Fibroblast of lung (primary cell): ENCODE results near the gene ZXDB. TPM values are rescaled to one million over a fixed set of nuclear protein-coding genes. Genes with fewer than 3 reads are reported as not detected.
"Not testable (repeated sequence)": the region's sequence is repeated elsewhere in the genome, so short reads cannot be mapped to it uniquely, and the experiment has no call there.

Experiments
- DNase-seq, 2 donors: peaks; one replicate each; pipeline versions ENCODE4 v3.0.0 to v3.0.0-alpha.2; 2010; ENCODE audit warnings: low read depth in 2 of 2
- H2AFZ ChIP-seq: 2 replicates; pipeline ENCODE4 v1.5.1; 2012; ENCODE audit warnings: low read length, control low read depth, inconsistent platforms
- H3K27ac ChIP-seq: 2 replicates; pipeline ENCODE4 v1.5.1; 2011; ENCODE audit warnings: low read length, control low read depth; ENCODE audit not compliant: insufficient read depth
- H3K27me3 ChIP-seq: 2 replicates; pipeline ENCODE4 v1.5.1; 2011; ENCODE audit warnings: mild to moderate bottlenecking, low read length; ENCODE audit not compliant: control insufficient read depth, insufficient read depth
- H3K36me3 ChIP-seq: 2 replicates; pipeline ENCODE4 v1.5.1; 2011; ENCODE audit warnings: low read length; ENCODE audit not compliant: control insufficient read depth, insufficient read depth
- H3K4me1 ChIP-seq: 2 replicates; pipeline ENCODE4 v1.5.1; 2011; ENCODE audit warnings: low read length; ENCODE audit not compliant: control insufficient read depth, insufficient read depth; ENCODE audit errors: extremely low read depth
- H3K4me2 ChIP-seq: 2 replicates; pipeline ENCODE4 v1.5.1; 2011; ENCODE audit warnings: low read length, control low read depth; ENCODE audit not compliant: insufficient read depth; ENCODE audit errors: extremely low read depth
- H3K4me3 ChIP-seq, 4 experiments: fragments of 200-600 bp in 1 of 4; sonication (generic) in 1 of 4; replicated peaks in 1 of 4; 2 replicates each; pipeline ENCODE4 v1.5.1; 2011 to 2016; ENCODE audit warnings: low read length in 4 of 4, low read depth in 3 of 4, mild to moderate bottlenecking in 3 of 4, control low read depth in 2 of 4, inconsistent platforms in 1 of 4, mixed read lengths in 1 of 4; ENCODE audit not compliant: insufficient read depth in 1 of 4; ENCODE audit errors: control extremely low read depth in 1 of 4
- H3K79me2 ChIP-seq: 2 replicates; pipeline ENCODE4 v1.5.1; 2012; ENCODE audit warnings: mild to moderate bottlenecking, low read length, inconsistent platforms; ENCODE audit not compliant: control insufficient read depth, insufficient read depth
- H3K9ac ChIP-seq: 2 replicates; pipeline ENCODE4 v1.5.1; 2011; ENCODE audit warnings: mild to moderate bottlenecking, low read length, control low read depth; ENCODE audit not compliant: insufficient read depth
- H3K9me3 ChIP-seq: 2 replicates; pipeline ENCODE4 v1.5.1; 2012; ENCODE audit warnings: low read depth, low read length; ENCODE audit not compliant: control insufficient read depth, insufficient read depth
- H4K20me1 ChIP-seq: 2 replicates; pipeline ENCODE4 v1.5.1; 2011; ENCODE audit warnings: low read length; ENCODE audit not compliant: control insufficient read depth, insufficient read depth; ENCODE audit errors: extremely low read depth
- CTCF ChIP-seq, 2 donors: IDR thresholded peaks in 1 of 2; conservative IDR thresholded peaks in 1 of 2; 1 replicate in 1 of 2; 2 replicates in 1 of 2; pipeline ENCODE4 v1.5.1; 2011 to 2012; ENCODE audit warnings: low read length in 2 of 2, control low read depth in 1 of 2, inconsistent platforms in 1 of 2, low read depth in 1 of 2, mild to moderate bottlenecking in 1 of 2
- EZH2 ChIP-seq: IDR thresholded peaks from 2 replicates; pipeline ENCODE4 v1.5.1; 2012; ENCODE audit warnings: low read length, control low read depth, mild to moderate bottlenecking; ENCODE audit errors: missing control alignments
- polyA plus RNA-seq, 2 donors: library from polyadenylated mRNA; depleted of rRNA in 1 of 2; stranded (reverse) in 1 of 2; unstranded in 1 of 2; fragments of >200 nt; gene quantifications; 2 replicates each; pipeline ENCODE4 v1.2.1, GENCODE V29; 2011 to 2012; ENCODE audit warnings: missing spikeins in 1 of 2
- total RNA-seq: library from RNA; depleted of rRNA; stranded (reverse); fragments of >200 nt; gene quantifications from 2 replicates; pipeline ENCODE4 v1.2.1, GENCODE V29; 2014

Gene ZXDB
- total and polyA plus RNA-seq, 2 donors (not counting 1 experiment from before 2014, with no cell fraction given): 5.8 to 8.9 TPM

DNA sequence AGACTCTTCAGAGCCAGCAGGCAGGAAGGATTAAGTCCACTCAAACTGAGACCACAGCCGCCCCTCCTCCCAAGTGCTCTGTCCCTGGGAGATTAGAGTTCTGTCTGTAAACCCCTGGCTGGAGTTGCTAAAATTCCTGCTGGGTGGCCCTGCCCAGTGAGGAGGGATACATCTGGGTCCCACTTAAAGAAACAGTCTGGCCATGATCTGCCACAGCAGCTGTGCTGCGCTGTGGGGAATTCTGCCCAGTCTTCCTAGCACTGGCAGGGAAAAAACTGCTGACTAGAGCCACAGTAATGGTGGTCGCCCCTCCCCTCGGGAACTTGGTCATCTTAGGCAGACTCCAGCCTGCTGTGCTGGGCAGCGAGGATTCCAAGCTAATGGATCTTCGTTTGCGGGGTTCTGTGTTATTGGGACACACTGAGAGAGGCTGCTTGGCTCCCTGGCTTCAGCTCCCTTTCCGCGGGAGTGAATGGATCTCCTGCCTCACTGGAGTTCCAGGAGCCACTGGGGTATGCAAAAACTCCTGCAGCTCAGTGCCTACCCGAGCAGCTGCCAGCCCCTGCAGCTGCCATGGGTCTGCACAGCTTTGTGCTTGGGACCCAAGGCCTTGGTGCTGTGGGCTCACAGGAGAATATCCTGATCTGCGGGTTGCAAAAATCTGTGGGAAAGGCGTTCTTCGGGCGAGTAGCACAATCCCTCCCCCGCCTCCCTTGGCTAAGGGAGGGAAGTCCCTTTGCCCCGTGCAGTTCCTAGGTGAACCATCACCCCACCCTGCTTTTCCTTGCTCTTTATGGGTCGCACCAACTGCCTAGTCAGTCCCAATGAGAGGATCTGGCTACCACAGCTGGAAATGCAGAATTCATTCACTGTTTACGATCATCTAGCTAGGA is 15.7 kb downstream of the ZXDB start:
- DNase-seq: no peak
- Histone ChIP-seq H3K27me3 (no peaks in the 10 kb centered on the region), H3K9me3 (no peaks in the 10 kb centered on the region), H3K4me1 (no peaks in the 10 kb centered on the region), H3K9ac (no peak overlapping the region), H2AFZ (no peak overlapping the region), H3K27ac (no peak overlapping the region), H3K79me2 (no peaks in the 10 kb centered on the region), H3K4me2 (no peak overlapping the region), H3K4me3 (no peak overlapping the region), H3K36me3 (no peaks in the 10 kb centered on the region), H4K20me1 (no peaks in the 10 kb centered on the region)
- TF ChIP-seq EZH2 (no peak), CTCF (conservative IDR thresholded peaks at IDR 0.05 in 1 of 2, IDR thresholded peaks at IDR 0.05 in 1 of 2; ENCODE audit: low read depth in 1 of 2, low read length in 2 of 2) (no peak)

DNA sequence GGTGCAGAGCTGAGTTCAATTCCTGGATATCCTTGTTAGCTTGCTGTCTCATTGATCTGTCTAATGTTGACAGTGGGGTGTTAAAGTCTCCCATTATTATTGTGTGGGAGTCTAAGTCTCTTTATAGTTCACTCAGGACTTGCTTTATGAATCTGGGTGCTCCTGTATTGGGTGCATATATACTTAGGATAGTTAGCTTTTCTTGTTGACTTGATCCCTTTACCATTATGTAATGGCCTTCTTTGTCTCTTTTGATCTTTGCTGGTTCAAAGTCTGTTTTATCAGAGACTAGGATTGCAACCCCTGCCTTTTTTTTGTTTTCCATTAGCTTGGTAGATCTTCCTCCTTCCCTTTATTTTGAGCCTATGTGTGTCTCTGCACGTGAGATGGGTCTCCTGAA is 21.5 kb downstream of the ZXDB start:
- H3K4me1 ChIP-seq, H3K4me3 ChIP-seq, H3K4me2 ChIP-seq, H3K27me3 ChIP-seq, H3K27ac ChIP-seq, H4K20me1 ChIP-seq, H3K36me3 ChIP-seq, H2AFZ ChIP-seq, H3K79me2 ChIP-seq, DNase-seq, H3K9me3 ChIP-seq, H3K9ac ChIP-seq: not testable (repeated sequence)

GRCh38 chrX:57629438-57629837 is 37.6 kb downstream of the ZXDB start:
- not testable (repeated sequence) for H3K4me3 ChIP-seq, H2AFZ ChIP-seq, H3K36me3 ChIP-seq, H3K4me2 ChIP-seq, H3K9me3 ChIP-seq, H3K79me2 ChIP-seq, H3K27ac ChIP-seq, H3K9ac ChIP-seq, DNase-seq, H3K27me3 ChIP-seq, H3K4me1 ChIP-seq, H4K20me1 ChIP-seq

- Histone ChIP-seq H3K9ac (no peak overlapping the region), H3K4me3 (no peak overlapping the region), H3K27ac (no peak overlapping the region), H3K27me3 (no peaks in the 10 kb centered on the region), H3K4me2 (no peak overlapping the region), H3K4me1 (no peaks in the 10 kb centered on the region), H3K36me3 (no peaks in the 10 kb centered on the region), H4K20me1 (no peaks in the 10 kb centered on the region), H3K79me2 (no peaks in the 10 kb centered on the region), H3K9me3 (no peaks in the 10 kb centered on the region), H2AFZ (no peak overlapping the region)
- TF ChIP-seq EZH2 (no peak), CTCF (conservative IDR thresholded peaks at IDR 0.05 in 1 of 2, IDR thresholded peaks at IDR 0.05 in 1 of 2; ENCODE audit: low read depth in 1 of 2, low read length in 2 of 2) (no peak)
- no peak for DNase-seq
Observed at GRCh38 chrX:57640674-57641016, 48.8 kb downstream of the ZXDB start.
